HepG2 (cell line): ENCODE measurements around the gene HIPK2. TPM values are rescaled to one million over a fixed set of nuclear protein-coding genes. Genes with fewer than 3 reads are reported as not detected.

Source experiments
- ATAC-seq: fragments of 200-7000 bp; cut with Tn5 transposase; 3 replicates; pipeline ENCODE4 v1.9.1; 2020; ENCODE audit warnings: mild to moderate bottlenecking, moderate library complexity
- BruUV-seq: library from RNA; stranded (reverse); fragments of 400-500 nt; replicated peaks from 2 replicates; lab custom pipeline; 2021; lab: Mats Ljungman, UMichigan
- CTCF ChIA-PET: fragments of 300-600 bp; formaldehyde crosslinking; extraction: SDS; loops from one replicate; lab custom pipeline; 2021; ENCODE audit warnings: low total read pairs, inconsistent platforms, low intra/inter-chr PET ratio; lab: Yijun Ruan, JAX
- POLR2A ChIA-PET: fragments of 350-600 bp; sonication (Branson Sonifier 250); formaldehyde crosslinking; loops from one replicate; lab custom pipeline; 2020; ENCODE audit warnings: antibody characterized with exemption, inconsistent platforms; lab: Yijun Ruan, JAX
- DNase-seq: peaks from one replicate; pipeline ENCODE4 v3.0.0-alpha.2; 2015; ENCODE audit warnings: low spot score
- FAIRE-seq: peaks from 3 replicates; lab custom pipeline; 2011; peaks lifted over from hg19 to GRCh38; lab: Jason Lieb, UNC
- H2AFZ ChIP-seq: one replicate; pipeline ENCODE4 v1.6.1; 2011; ENCODE audit warnings: low read length, inconsistent platforms
- H3K27ac ChIP-seq: fragments of 300-600 bp; 3 replicates; pipeline ENCODE4 v1.8.0; 2011; ENCODE audit warnings: mixed run types, mild to moderate bottlenecking, mixed read lengths, low read length, inconsistent platforms; ENCODE audit not compliant: insufficient read depth; ENCODE audit errors: extremely low read length
- H3K27me3 ChIP-seq, 2 experiments: fragments of 200-600 bp in 1 of 2; 2 replicates in 1 of 2; 3 replicates in 1 of 2; pipeline versions ENCODE4 v1.6.0 to v1.8.0; 2011; ENCODE audit warnings: low read length in 2 of 2, mild to moderate bottlenecking in 2 of 2, moderate library complexity in 2 of 2, inconsistent platforms in 1 of 2; ENCODE audit not compliant: insufficient read depth in 2 of 2, control insufficient read depth in 1 of 2
- H3K36me3 ChIP-seq, 2 experiments: fragments of 200-600 bp in 1 of 2; replicated peaks in 1 of 2; 2 replicates in 1 of 2; 3 replicates in 1 of 2; pipeline versions ENCODE4 v1.5.1 to v1.8.0; 2011; ENCODE audit warnings: low read length in 2 of 2, inconsistent platforms in 1 of 2; ENCODE audit not compliant: insufficient read depth in 2 of 2, control insufficient read depth in 1 of 2
- H3K4me1 ChIP-seq: 2 replicates; pipeline ENCODE4 v1.5.1; 2012; ENCODE audit warnings: low read length, inconsistent platforms; ENCODE audit not compliant: insufficient read depth
- H3K4me2 ChIP-seq: 2 replicates; pipeline ENCODE4 v1.6.0; 2011; ENCODE audit warnings: low read depth, low read length, inconsistent platforms
- H3K4me3 ChIP-seq, 3 experiments: fragments of 200-600 bp in 1 of 3; sonication (generic), shearing (Covaris generic) in 1 of 3; replicated peaks in 1 of 3; 2 replicates each; pipeline ENCODE4 v1.5.1; 2011 to 2016; ENCODE audit warnings: low read length in 3 of 3, inconsistent platforms in 2 of 3, low read depth in 2 of 3, mild to moderate bottlenecking in 2 of 3, control low read depth in 1 of 3, mixed read lengths in 1 of 3; ENCODE audit not compliant: insufficient read depth in 1 of 3
- H3K79me2 ChIP-seq: one replicate; pipeline ENCODE4 v1.6.1; 2011; ENCODE audit warnings: low read length, inconsistent platforms; ENCODE audit not compliant: insufficient read depth
- H3K9ac ChIP-seq: 2 replicates; pipeline ENCODE4 v1.6.0; 2011; ENCODE audit warnings: mild to moderate bottlenecking, low read depth, low read length, inconsistent platforms; ENCODE audit not compliant: insufficient read depth
- H3K9me3 ChIP-seq: 2 replicates; pipeline ENCODE4 v1.5.1; 2012; ENCODE audit warnings: mild to moderate bottlenecking, low read length
- H4K20me1 ChIP-seq: 2 replicates; pipeline ENCODE4 v1.6.0; 2011; ENCODE audit warnings: inconsistent platforms, mild to moderate bottlenecking, low read length, moderate library complexity; ENCODE audit not compliant: insufficient read depth
- AKAP8 ChIP-seq: sonication (generic); formaldehyde crosslinking; IDR thresholded peaks from 2 replicates; pipeline ENCODE4 v1.5.1; 2020; ENCODE audit warnings: mild to moderate bottlenecking, missing genetic modification reagents
- ARNTL ChIP-seq: sonication (generic); formaldehyde crosslinking; IDR thresholded peaks from 2 replicates; pipeline ENCODE4 v1.4.0; 2020; ENCODE audit warnings: mild to moderate bottlenecking, missing genetic modification reagents
- ERF ChIP-seq: IDR thresholded peaks from 2 replicates; pipeline ENCODE4 v1.6.1; 2018; ENCODE audit warnings: missing biosample characterization, missing genetic modification reagents
- HMGXB4 ChIP-seq, 2 experiments: sonication (generic) in 1 of 2; formaldehyde crosslinking in 1 of 2; IDR thresholded peaks; 2 replicates each; pipeline versions ENCODE4 v1.4.0 to v1.6.1; 2018 to 2020; ENCODE audit warnings: missing genetic modification reagents in 2 of 2, borderline replicate concordance in 1 of 2, low read depth in 1 of 2, mild to moderate bottlenecking in 1 of 2, missing biosample characterization in 1 of 2
- MXI1 ChIP-seq: IDR thresholded peaks from 3 replicates; pipeline ENCODE4 v1.6.1; 2012; ENCODE audit warnings: low read depth, low read length, inconsistent platforms, borderline replicate concordance
- PCBP1 ChIP-seq: fragments of 200-400 bp; formaldehyde crosslinking; IDR thresholded peaks from 2 replicates; pipeline ENCODE4 v1.6.1; 2017; ENCODE audit warnings: mild to moderate bottlenecking, low read depth, low read length, borderline replicate concordance
- SNAPC5 ChIP-seq: sonication (generic); formaldehyde crosslinking; IDR thresholded peaks from 2 replicates; pipeline ENCODE4 v1.8.1; 2023; ENCODE audit warnings: mild to moderate bottlenecking, missing genetic modification reagents, borderline replicate concordance
- STAG1 ChIP-seq: sonication (generic); formaldehyde crosslinking; IDR thresholded peaks from 2 replicates; pipeline ENCODE4 v1.4.0; 2020; ENCODE audit warnings: missing genetic modification reagents
- TP53 ChIP-seq: sonication (generic); formaldehyde crosslinking; conservative IDR thresholded peaks from 2 replicates; pipeline ENCODE4 v1.4.0; 2020; ENCODE audit warnings: missing genetic modification reagents
- UBTF ChIP-seq: sonication (generic); formaldehyde crosslinking; IDR thresholded peaks from 2 replicates; pipeline ENCODE4 v1.4.0; 2020; ENCODE audit warnings: mild to moderate bottlenecking, missing genetic modification reagents
- ZBTB46 ChIP-seq: sonication (generic); formaldehyde crosslinking; IDR thresholded peaks from 2 replicates; pipeline ENCODE4 v1.4.0; 2020; ENCODE audit warnings: mild to moderate bottlenecking, missing genetic modification reagents, borderline replicate concordance
- WGBS: methylation state at CpG from one replicate; pipeline ENCODE4 v1.1.6; 2017; ENCODE audit warnings: low lambda C conversion rate; 5-methylcytosine and 5-hydroxymethylcytosine counted together
- in situ Hi-C: cut with HindIII; loops from 2 replicates; pipeline ENCODE4 v1.10.0; 2017; ENCODE audit warnings: low pct_unique_long_range_greater_than_20kb; ENCODE audit not compliant: extremely low pct_ligation_motif_present
- intact Hi-C: fragments of 100-400 bp; cut with micrococcal nuclease; formaldehyde crosslinking; loops from one replicate; pipeline ENCODE4 v1.10.0; 2022; ENCODE audit not compliant: unreplicated experiment
- polyA plus RNA-seq, 8 experiments: library from polyadenylated mRNA; depleted of rRNA in 3 of 8; stranded (reverse) in 7 of 8; unstranded in 1 of 8; fragments of >200 nt; fragmentation: Illumina TruSeq in 4 of 8; extraction: Trizol in 4 of 8; gene quantifications; 2 replicates each; pipeline versions ENCODE4 v1.2.1 to v1.2.3, GENCODE V29; 2011 to 2016; ENCODE audit warnings: low read depth in 4 of 8, missing spikeins in 1 of 8, mixed read lengths in 1 of 8; ENCODE audit not compliant: insufficient read depth in 1 of 8
- total RNA-seq, 5 experiments: library from RNA; depleted of rRNA; stranded (reverse); fragments of >200 nt; fragmentation: Illumina TruSeq; extraction: Trizol; gene quantifications; 2 replicates each; pipeline ENCODE4 v1.2.3, GENCODE V29; 2016; ENCODE audit warnings: low read depth in 1 of 5
- TF ChIP-seq, protein P1 (sequence below): sonication (generic); formaldehyde crosslinking; IDR thresholded peaks from 2 replicates; pipeline ENCODE4 v1.4.0; 2020; ENCODE audit warnings: missing genetic modification reagents

Gene HIPK2
- total and polyA plus RNA-seq, 2 of the 13 experiments (the other 11 are each of a cell fraction or from before 2014, with no cell fraction given): 14.4 to 20.2 TPM

DNA sequence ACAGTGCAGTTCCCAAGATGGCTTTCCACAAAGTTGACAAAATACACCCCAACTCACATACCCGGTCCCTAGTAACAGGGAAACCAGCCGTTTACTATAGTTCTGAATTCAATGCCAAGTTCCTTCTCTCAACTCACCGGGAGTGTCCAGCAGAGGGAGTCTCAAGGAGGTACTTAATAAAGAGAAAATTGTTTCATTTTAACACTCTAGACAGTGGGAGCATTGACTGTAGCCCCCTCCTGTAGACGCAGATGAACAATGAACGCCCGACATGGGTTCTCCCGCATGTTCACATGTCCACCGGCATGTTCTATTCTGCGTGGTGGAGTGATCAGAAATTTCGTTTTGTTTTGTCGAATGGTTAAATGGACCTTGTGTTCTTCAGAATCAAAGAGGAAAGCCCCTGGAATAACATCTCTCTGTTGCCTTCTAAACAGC is 1.9 kb downstream of the HIPK2 start:
- H3K4me1 ChIP-seq: peaks cover 67% of the 10 kb centered on the region
- H3K4me3 ChIP-seq: peak overlapping the region; percentile 86 to 94 (median 86)
- no peaks in the 10 kb centered on the region; a peak in 1 of 5 replicates for H3K27me3 ChIP-seq
- 0% methylated on average over 11 of the region's 11 CpGs for WGBS
- intact Hi-C loops (loop anchor here (1.0 to 2.0 kb wide), 3 partner anchors 63 to 226 kb away; no protein-coding TSS in a partner anchor), in situ Hi-C loops (loop anchor here (5.0 to 10.0 kb wide), 2 partner anchors 131 to 226 kb away; no protein-coding TSS in a partner anchor)
- FAIRE-seq (peak; percentile 32), ATAC-seq (peak; percentile 29), DNase-seq (peak; percentile 69)
- peaks cover 15% of the 10 kb centered on the region for H4K20me1 ChIP-seq
- BruUV-seq: no TSS peak
- H3K9me3 ChIP-seq: no peaks in the 10 kb centered on the region
- H2AFZ ChIP-seq: no peak overlapping the region
- peak overlapping the region; percentile 95 for H3K9ac ChIP-seq
- H3K79me2 ChIP-seq: peaks cover 63% of the 10 kb centered on the region
- H3K4me2 ChIP-seq: peak overlapping the region; percentile 85
- POLR2A ChIA-PET: no interaction called here
- H3K36me3 ChIP-seq: peaks cover 6 to 13% of the 10 kb centered on the region in 2 experiments; a peak in 4 of 5 replicates
- peak overlapping the region; percentile 92 for H3K27ac ChIP-seq
- CTCF ChIA-PET: interaction anchor here (0.6 to 2.4 kb wide), 3 partner anchors 114 to 226 kb away, joined by 3 to 12 read pairs (median 3); no protein-coding TSS in a partner anchor
- TF ChIP-seq, protein P1, sequence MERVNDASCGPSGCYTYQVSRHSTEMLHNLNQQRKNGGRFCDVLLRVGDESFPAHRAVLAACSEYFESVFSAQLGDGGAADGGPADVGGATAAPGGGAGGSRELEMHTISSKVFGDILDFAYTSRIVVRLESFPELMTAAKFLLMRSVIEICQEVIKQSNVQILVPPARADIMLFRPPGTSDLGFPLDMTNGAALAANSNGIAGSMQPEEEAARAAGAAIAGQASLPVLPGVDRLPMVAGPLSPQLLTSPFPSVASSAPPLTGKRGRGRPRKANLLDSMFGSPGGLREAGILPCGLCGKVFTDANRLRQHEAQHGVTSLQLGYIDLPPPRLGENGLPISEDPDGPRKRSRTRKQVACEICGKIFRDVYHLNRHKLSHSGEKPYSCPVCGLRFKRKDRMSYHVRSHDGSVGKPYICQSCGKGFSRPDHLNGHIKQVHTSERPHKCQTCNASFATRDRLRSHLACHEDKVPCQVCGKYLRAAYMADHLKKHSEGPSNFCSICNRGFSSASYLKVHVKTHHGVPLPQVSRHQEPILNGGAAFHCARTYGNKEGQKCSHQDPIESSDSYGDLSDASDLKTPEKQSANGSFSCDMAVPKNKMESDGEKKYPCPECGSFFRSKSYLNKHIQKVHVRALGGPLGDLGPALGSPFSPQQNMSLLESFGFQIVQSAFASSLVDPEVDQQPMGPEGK (CRISPR knock-in tag): peak; percentile 47
- TF ChIP-seq MXI1: 0 out of 3 replicates have a peak, but pooled peaks have one; percentile 14
- peak; percentile 5 to 20; a peak in 1 of 4 replicates for TF ChIP-seq HMGXB4 (CRISPR knock-in tag; IDR thresholded peaks at IDR 0.05; ENCODE audit: borderline replicate concordance in 1 of 2, low read depth in 1 of 2)
- peak; percentile 20; the same call in 1 of the 2 replicates for TF ChIP-seq STAG1
- TF ChIP-seq ARNTL: no peak
- TF ChIP-seq AKAP8 (CRISPR knock-in tag): no peak
- 0 out of 2 replicates have a peak, but pooled peaks have one; percentile 45 for TF ChIP-seq ERF
- TF ChIP-seq SNAPC5 (CRISPR knock-in tag): 0 out of 2 replicates have a peak, but pooled peaks have one; percentile 23
- no peak for TF ChIP-seq ZBTB46
- TF ChIP-seq UBTF: 0 out of 2 replicates have a peak, but pooled peaks have one; percentile 22
- TF ChIP-seq TP53 (CRISPR knock-in tag): no peak
- no peak for TF ChIP-seq PCBP1
